ENCODE data around the gene SERGEF. TPM values are rescaled to one million over a fixed set of nuclear protein-coding genes. Genes with fewer than 3 reads are reported as not detected.
"Not testable (repeated sequence)": the region's sequence is repeated elsewhere in the genome, so short reads cannot be mapped to it uniquely, and the experiment has no call there.

Gene SERGEF
- total RNA-seq, 1 donor from 2014 or later, result 46.4 TPM

DNA sequence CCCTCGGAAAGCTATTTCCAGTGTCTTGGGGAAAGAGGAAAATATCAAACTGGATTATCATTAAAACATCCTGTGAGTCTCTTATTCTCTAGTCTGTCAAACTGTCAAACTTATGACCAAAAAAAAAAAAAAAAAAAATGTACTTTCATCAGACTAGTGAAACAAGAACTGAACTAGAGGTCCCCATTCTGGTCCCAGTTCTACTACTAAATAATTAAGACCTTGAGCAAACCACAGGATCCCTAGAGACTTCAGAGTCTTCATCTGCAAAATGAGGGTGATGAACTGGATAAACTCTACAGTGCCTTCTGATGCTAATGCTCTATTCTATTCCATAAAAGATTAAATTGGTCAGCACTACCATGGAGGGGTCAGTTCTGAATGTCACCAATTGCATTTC lies 105.8 kb downstream of the SERGEF start:
- DNase-seq (ENCODE audit: low spot score), result no peak

- no peak for DNase-seq (ENCODE audit: low spot score)
Observed at GRCh38 chr11:17906436-17906835, 106.4 kb downstream of the SERGEF start.

DNA sequence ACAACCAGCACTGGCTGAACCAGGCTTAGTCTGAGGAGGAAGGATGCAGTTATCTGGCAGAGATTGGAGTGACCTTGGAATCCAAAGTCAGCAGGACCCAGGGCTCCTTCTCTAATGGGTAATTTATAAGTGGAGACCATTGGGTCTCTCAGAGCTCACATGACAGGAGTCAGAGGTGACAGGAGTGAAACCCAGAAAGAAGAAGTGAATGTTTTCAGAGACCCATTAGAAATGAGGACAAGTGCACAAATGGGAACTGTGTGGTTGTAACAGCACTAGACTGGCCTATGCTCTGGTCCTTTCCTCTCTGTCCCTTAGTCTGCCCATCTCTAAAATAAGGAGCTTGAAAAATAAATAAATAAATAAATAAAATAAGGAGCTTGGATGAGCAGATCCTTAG lies 107.4 kb downstream of the SERGEF start:
- no peak for DNase-seq (ENCODE audit: low spot score)

- DNase-seq (ENCODE audit: low spot score), result no peak
Observed at GRCh38 chr11:17901481-17901880, 111.4 kb downstream of the SERGEF start.

DNA sequence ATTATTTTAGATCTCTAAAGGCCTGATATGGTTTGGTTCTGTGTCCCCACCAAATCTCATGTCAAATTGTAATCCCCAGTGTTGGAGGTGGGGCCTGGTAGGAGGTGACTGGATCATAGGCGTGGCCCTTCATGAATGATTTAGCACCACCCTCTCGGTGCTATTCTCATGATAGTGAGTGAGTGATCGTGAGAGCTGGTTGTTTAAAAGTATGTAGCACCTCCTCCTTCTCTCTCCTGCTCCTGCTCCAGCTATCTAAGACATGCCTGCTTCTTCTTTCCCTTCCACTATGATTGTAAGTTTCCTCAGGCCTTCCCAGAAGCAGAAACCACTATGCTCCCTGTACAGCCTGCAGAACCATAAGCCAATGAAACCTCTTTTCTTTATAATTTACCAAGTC lies 114.1 kb downstream of the SERGEF start:
- DNase-seq (ENCODE audit: low spot score), result no peak

GRCh38 chr11:17898071-17898470 lies 114.8 kb downstream of the SERGEF start:
- DNase-seq (ENCODE audit: low spot score), result no peak

DNA sequence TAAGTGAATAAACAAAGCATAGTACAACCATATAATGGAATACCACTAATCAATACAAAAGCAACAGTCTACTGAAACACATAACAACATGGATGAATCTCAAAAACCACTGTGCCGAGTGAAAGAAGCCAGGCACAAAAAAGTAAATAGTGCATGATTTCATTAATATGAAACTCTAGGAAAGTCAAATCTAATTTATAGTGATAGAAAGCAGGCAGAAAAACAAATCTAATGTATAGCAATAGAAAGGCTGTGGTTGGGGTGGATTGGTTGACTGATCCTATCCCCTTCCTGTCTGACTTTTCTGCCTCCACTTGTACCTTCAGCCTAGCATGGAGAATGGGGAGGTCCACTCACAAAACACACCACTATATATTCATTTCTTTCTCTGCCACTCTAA lies 115.4 kb downstream of the SERGEF start:
- no peak for DNase-seq (ENCODE audit: low spot score)

- not testable (repeated sequence) for DNase-seq (ENCODE audit: low spot score)
Observed at GRCh38 chr11:17896496-17897151, 116.2 kb downstream of the SERGEF start.

- no peak for DNase-seq (ENCODE audit: low spot score)
Observed at GRCh38 chr11:17894929-17895658, 117.8 kb downstream of the SERGEF start.

DNA sequence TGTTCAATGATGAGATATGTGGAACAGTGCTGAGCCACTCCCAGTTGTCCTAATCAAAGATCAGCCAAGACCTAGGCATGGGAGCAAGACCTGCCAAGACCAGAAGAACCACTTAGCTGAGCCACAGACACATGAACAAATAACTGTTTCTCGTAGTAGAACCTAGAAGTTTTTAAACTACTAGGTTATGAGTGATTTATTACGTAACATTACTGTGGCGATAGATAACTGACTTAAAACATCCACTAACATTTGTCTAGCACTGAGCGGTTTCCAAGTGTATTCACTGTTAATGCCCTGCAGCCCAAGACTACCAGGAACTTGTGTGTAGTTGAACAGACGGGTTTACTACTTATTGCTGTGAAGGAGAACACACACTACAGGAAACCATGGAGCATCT lies 120.4 kb downstream of the SERGEF start:
- no peak for DNase-seq (ENCODE audit: low spot score)

DNA sequence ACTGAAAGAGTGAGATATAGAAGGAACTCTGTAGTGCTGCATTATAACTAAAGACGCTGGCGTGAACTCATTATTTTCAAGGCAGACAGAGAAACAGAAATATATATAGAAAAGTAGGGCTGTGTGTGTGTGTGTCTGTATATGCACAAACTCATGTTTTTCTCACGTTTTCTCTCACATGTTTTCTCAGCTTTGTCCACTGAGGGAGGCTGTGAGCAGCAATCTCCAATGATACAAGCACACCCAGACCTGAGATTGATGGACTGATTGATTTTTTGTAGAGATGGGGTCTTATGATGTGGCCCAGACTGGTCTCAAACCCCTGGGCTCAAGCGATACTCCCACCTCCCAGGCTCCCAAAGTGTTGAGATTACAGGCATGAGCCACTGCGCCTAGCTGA lies 122.5 kb downstream of the SERGEF start:
- DNase-seq (ENCODE audit: low spot score), result no peak

DNA sequence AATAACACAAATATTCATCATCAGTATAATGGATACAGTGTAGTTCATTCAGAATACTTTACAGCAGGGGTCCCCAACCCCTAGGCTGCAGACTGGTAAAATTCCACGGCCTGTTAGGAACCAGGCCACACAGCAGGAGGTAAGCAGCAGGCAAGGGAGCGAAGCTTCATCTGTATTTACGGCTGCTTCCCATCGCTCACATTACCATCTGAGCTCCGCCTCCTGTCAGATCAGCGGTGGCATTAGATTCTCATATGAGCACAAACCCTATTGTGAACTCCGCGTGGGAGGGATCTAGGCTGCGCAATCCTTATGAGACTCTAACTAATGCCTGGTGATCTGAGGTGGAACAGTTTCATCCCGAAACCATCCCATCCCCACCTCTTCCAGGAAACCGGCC lies 125.1 kb downstream of the SERGEF start:
- no peak for DNase-seq (ENCODE audit: low spot score)

- no peak for DNase-seq (ENCODE audit: low spot score)
Observed at GRCh38 chr11:17883946-17884345, 128.9 kb downstream of the SERGEF start.

DNA sequence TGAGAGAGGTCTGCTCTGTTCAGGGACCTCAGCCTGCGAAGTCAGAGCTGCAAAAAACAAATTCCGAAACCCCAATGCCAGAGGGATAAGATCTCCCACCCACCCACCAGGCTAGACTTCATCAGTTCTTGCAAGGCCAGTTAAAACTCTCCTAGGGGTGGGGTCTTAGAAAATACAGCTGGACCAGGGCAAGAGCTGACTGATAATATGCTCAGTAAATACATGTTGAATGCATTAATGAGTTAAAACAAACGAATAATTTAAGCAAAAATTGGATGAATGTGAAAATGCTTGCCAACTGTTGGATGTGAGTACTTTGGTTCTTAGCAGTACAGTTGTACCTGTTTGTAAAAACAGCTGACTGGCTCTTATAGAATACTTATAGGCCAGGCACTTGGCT lies 129.8 kb downstream of the SERGEF start:
- DNase-seq (ENCODE audit: low spot score), result no peak

GRCh38 chr11:17878743-17879142 lies 134.1 kb downstream of the SERGEF start:
- no peak for DNase-seq (ENCODE audit: low spot score)

DNA sequence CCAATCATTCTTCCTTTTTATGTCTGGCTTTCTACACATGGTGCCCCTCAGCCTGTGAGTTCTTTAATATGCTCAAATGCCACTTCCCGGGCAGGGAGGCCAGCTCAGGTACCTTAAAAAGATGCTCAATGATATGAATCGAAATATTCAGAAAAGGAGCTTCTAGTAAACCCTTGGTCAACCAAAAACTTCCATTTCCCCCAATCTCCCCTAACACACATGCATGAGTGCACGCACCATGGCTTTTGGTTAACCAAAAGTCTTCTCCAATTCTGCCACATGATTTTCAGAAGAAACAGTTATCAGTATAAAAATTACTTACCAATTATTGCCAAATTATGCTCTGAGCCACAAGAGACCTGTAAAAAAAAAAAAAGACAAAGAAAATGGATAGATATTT lies 135.0 kb downstream of the SERGEF start:
- DNase-seq (ENCODE audit: low spot score), result no peak

DNA sequence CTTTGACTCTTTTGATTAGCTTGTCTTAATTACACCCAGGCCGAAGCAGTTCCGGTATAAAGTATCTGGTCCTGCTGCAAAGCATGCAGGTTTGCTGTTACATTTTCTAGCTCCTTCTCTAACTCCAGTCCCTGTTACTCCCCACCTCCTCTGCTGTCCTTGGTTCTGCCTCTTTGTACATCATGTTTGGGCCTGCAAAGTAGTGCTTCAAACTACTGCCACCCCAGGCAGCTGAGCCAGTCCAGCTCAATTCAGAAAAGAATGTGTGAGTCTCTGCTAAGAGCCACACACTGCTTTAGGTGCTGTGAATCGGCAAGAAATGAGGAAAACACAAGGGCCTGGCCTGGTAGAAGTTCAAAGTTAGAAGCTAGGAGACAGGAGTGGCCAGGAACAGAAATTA lies 136.0 kb downstream of the SERGEF start:
- no peak for DNase-seq (ENCODE audit: low spot score)

DNA sequence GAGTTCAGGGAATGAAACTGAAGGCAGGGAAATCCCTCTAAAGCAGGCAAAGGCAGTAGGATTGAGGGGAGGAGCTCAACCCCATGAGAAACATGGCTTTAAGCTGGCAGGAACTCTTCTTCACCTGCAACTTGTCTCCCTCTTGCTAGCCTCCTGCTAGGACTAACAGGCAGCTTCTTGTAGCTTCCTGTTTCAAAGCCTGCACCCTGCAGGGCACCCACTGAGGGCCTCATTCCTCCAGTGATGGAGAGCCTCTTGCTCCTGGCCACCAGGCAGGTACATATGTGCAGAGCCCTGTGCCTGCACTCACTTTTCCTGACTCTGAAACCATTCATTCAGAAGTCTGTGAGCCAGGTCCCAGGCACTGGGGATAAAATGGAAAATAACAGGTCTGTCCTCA lies 137.0 kb downstream of the SERGEF start:
- DNase-seq (ENCODE audit: low spot score), result no peak

DNA sequence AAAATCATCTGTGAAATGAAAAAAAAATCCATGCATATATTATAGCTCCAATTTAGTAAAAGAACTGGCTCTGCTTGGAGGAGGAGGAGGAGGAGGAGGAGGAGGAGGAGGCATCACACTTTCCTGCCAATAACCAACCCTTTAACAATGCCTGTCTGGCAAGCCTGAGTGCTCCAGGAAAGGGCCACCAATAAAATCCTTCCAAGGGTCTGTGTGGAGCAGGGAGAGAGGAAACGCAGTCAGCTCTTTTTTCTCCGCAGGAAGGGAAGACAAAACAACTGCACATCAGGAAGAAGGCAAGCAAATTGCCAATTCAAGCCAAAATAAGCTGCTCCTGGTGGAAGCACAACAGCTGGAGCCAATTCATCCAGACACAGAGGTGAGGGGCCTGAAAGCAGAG lies 139.3 kb downstream of the SERGEF start:
- DNase-seq (ENCODE audit: low spot score), result no peak

GRCh38 chr11:17868398-17868797 lies 144.4 kb downstream of the SERGEF start:
- DNase-seq (ENCODE audit: low spot score), result not testable (repeated sequence)

DNA sequence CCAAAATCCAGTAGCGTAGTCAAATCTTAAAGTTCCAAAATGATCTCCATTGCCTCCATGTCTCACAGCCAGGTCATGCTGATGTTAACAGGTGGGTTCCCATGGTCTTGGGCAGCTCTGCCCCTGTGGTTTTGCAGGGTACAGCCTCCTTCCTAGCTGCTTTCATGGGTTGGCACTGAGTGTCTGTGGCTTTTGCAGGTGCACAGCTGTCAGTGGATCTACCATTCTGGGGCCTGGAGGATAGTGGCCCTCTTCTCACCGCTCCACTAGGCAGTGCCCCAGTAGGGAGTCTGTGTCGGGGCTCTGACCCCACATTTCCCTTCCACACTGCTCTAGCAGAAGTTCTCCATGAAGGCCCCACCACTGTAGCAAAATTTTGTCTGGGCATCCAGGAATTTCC lies 145.5 kb downstream of the SERGEF start:
- no peak for DNase-seq (ENCODE audit: low spot score)

- no peak for DNase-seq (ENCODE audit: low spot score)
Observed at GRCh38 chr11:17865765-17866428, 146.9 kb downstream of the SERGEF start.

- no peak for DNase-seq (ENCODE audit: low spot score)
Observed at GRCh38 chr11:17864478-17864941, 148.3 kb downstream of the SERGEF start.
